Measurements from ENCODE around the gene SLFN14.
"Not testable (repeated sequence)": the region's sequence is repeated elsewhere in the genome, so short reads cannot be mapped to it uniquely, and the experiment has no call there.

The SLFN14 gene

GRCh38 chr17:35519906-35520442 lies 40.6 kb downstream of the SLFN14 start:
- DNase-seq: no peak

GRCh38 chr17:35519439-35519838 lies 41.2 kb downstream of the SLFN14 start:
- no peak for DNase-seq

- DNase-seq: not testable (repeated sequence)
Measured at GRCh38 chr17:35518431-35518830, 42.2 kb downstream of the SLFN14 start.

GRCh38 chr17:35515027-35515426 lies 45.6 kb downstream of the SLFN14 start:
- DNase-seq: no peak

GRCh38 chr17:35514564-35514963 lies 46.1 kb downstream of the SLFN14 start:
- DNase-seq: no peak
